HS-27A (cell line): ENCODE data around the gene STPG3.

Experiments
- DNase-seq: peaks from one replicate; pipeline ENCODE4 v3.0.0-alpha.2; 2012; ENCODE audit warnings: low read depth, missing footprints

Gene STPG3

DNA sequence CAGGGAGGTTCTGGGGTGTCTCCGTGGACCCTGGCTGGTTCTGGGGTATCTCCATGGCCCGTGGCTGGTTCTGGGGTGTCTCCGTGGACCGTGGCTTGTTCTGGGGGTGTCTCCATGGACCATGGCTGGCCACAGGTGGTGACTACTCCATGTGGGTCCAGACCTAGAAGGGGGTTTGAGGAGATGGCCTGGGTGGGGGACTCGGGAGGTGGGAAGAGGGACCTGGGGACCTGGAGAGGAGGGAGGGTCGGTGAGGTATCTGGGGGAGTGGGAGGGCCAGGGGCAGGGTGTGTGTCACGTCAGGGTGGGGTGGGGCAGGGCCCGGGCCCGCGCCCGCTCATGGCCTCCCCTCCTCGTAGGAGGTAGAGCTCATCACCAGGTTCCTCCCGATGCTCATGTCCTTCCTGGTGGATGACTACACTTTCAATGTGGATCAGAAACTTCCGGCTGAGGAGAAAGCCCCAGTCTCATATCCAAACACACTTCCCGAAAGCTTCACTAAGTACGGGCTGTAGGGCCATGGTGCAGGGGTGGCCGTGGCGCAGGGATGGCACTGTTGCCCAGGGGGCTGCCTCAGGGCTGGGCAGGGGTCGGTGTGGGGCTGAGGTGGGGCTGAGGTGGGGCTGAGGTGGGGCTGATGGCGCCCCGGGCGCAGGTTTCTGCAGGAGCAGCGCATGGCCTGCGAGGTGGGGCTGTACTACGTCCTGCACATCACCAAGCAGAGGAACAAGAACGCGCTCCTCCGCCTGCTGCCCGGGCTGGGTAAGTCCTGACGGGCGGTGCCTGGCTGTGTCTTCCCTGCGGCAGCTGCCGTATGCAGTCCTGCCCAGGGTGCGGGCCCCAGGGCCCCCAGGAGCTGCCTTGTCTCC, 15.7 kb downstream of the STPG3 start:
- no peak for DNase-seq

DNA sequence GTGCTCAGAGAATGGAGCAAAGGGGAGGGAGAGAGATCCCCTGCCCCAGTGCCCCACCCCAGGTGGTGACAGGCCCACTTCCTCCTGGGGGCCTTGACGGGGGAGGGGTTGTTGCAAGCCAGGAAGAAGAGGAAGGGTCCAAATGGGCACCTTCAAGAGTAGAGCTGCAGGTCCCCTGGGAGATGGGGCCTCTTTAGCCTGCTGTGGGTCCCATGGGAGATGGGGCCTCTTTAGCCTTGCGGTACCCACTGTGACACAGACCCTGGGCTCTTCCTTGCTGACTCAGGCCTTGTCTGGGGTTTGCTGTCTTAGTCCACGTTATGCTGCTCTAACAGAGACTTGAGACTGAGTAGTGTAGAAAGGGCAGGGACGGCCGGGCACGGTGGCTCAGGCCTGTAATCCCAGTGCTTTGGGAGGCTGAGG, 16.9 kb downstream of the STPG3 start:
- no peak for DNase-seq

DNA sequence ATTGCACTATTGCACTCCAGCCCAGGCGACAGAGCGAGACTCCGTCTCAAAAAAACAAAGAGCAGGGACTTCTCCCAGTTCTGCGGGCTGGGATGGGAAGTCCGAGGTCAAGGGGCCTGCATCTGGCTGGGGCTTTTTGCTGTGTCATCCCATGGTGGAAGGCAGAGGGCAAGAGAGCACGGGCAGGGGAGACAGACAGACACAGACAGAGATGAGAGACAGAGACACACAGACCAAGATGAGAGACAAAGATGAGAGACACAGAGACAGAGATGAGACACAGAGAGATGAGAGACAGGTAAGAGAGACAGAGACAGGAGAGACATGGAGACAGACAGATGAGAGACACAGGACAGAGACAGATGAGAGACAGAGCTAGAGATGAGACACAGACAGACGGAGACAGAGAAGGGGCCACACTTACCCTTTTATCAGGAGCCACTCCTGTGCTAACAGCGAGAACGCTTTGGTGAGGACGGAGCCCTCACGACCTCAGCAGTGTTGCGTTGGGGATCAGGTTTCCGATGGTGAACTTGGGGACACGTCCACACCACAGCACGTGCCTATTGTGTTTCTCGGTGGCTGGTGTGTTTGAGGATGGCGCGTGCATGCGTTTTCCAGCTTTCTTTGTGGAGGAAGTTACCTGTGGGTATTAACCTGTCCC, 17.6 kb downstream of the STPG3 start:
- no peak for DNase-seq

DNA sequence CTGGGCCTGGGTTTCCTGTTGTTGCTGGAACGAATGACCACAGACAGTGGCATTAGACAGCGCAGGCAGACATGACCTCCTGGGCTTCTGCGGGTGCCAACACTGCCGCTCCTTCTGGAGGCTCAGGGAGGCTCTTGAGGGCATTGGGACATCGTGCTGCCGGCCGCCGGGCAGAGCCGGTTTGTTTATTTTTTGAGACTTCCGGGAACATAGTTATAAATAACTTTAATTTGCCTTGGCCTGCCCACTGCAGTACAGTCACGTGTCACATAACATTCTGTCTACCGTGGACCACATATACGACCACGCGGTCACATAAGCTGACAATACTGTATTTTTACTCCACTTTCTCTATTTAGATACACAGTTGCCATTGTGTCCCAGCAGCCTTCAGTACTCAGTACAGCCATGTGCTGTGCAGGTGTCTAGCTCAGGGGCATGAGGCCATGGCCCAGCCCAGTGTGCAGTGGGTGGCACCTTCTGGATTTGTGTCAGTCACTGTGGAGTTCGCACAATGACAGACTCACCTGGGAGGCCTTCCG, 18.2 kb downstream of the STPG3 start:
- no peak for DNase-seq

DNA sequence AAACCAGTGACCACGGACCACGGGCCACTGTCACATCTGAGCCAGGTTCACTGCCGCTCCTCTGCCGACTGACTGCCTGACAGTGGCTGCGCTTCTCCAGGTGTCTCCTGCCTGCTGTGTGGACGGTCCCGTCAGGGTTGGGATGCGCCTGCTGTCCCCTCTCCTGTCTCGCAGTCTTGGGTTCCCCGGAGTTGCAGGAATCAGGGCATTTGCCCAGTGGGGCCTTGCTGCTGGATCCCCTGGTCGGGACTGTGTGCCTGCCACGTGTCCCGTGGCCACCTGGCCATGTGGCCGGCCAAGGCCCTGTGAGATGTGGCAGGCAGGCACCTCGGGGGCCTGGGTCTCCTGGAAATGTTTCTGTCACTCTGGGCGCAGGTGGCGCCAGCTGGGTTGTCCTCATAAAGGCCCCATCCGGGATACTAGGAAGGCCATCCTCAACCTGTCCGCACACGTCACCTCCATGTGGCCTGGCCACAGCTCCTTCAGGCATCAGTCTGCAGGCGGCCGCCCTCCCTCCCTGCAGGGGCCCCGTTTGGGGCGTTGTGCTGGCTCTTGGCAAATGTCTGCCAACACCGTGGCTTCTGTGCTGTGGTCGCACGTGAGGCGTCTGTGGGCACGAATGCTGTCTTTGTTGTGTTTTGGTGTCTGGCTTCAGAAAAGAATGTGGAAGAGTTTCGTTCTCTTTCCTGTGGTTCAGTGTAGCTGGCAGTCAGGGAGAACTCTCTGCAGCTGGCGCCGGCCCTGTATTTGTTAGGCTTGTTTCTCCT, 20.0 kb downstream of the STPG3 start:
- no peak for DNase-seq

DNA sequence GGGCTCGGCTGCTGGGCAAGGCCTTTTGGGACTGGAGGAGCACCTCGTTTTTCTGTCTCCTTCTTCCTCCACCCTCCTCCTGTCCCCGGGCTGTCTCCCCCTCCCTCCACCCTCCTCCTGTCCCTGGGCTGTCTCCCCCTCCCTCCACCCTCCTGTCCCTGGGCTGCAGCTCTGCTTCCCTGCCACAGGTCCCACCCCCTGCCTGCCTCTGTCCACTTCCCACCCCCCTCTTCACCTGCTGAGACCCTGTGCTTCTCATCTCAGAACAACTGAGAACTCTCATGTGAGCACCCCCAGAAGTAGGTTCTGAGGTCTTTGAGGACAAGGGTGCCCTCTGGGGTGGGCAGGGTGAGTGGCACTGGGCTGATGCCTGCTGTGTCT, 20.6 kb downstream of the STPG3 start:
- no peak for DNase-seq

- no peak for DNase-seq
These were observed 21.4 kb downstream of the STPG3 start for GRCh38 chr9:137272241-137273094.

DNA sequence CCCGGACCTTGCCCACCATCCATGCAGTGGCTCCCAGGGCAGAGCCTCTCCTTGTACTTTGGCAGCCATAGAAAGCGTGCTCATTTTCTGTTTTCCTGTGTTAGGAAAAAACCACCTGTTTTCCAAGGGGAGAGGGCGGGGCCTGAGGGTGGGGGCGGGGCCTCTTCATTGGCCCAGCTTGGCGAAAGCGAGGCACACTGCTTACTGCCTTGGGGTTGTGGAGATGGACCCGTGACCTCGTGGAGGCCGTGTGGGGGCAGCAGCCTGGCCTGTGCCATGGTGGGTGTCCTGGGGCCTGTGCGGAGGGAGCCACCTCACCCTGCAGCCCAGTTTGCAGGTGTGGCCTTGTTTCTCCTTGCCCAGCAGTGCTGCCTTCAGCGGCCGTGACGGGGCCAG, 22.0 kb downstream of the STPG3 start:
- no peak for DNase-seq

- DNase-seq, result no peak
These were observed 22.7 kb downstream of the STPG3 start for GRCh38 chr9:137273611-137274320.

- no peak for DNase-seq
These were observed 24.1 kb downstream of the STPG3 start for GRCh38 chr9:137275203-137275587.

GRCh38 chr9:137275588-137276472, 24.7 kb downstream of the STPG3 start:
- no peak for DNase-seq

DNA sequence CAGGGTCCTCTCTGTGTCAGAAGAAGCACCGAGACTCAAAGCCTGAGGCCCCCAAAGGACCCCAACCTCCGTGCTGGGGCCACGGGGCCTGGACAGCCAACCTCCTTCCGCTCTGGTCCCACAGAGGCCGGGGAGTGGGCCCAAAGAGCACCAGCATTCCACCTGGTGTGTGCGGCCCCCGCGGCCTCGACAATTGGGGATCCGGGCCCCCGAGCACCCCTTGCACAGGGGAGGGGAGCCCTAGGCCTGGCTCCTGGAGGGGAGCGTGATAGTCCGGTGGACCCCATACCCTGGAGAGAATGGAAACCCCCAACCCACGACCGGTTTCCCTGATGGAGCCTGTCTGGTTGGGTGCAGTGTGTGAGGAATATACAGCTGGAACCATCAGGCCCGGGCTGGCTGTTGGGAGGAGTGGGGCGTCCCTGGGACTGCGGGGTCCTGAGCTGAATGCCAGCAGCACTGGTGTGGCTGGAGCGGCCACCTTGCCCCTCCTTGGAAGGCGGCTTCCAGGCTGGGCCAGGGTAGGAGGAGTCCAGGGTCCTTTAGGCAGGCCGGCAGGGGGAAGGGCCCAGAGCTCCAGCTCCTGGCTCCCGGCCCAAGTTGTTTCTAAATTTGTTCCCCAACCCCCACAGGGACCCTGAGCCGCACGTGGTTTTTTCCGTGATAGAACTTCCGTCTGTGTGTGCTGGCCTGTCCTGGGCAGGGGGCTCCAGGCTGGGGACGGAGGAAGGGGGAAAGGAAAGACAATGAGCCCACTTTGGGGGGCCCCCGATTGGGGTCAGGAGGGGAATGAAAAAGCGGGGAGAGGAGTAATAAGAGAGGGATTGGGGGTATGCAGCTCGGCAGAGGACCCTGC, 25.6 kb downstream of the STPG3 start:
- DNase-seq, result no peak

DNA sequence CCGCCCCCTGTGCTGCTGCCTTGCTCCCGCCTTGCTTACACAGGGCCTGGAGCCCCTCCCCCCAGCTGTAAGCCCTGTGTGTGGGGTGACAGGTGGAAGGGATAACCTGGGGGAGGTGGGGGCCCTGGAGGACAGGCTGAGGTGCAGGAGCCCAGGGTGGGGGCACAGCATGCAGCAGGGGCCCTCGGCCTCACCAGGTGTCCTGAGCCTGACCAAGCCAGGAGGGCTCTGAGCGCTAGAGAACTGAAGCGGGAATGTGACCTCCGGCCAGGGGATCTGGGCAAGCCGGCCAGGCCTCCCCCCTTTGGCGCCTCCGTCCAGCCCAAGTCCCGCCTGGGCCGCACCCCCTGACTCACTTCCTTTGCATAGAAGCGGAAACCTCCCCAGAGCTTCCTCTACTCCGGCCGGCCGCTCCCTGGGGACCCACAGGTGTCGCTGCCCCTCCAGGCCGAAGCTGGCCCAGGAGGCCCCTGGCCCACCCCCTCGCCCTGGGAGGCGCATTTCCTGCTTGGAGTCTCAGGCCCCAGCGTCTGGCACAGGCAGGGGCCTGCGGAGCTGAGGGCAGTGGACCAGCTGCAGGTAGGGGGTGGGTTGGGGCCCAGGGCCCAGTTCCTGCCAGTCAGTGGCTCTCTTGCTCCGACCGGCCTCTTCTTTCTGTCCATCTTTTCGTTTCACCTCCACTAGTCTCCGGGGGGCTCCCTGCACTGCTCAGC, 26.4 kb downstream of the STPG3 start, which contains the start of gene TOR4A:
Gene TOR4A (plus strand): TSS at position 398 of the 713 bp plus-strand sequence. CDS start 964 bp downstream, outside the sequence.
- DNase-seq, result peak; percentile 51

GRCh38 chr9:137278061-137278701, 27.1 kb downstream of the STPG3 start:
- DNase-seq, result no peak

DNA sequence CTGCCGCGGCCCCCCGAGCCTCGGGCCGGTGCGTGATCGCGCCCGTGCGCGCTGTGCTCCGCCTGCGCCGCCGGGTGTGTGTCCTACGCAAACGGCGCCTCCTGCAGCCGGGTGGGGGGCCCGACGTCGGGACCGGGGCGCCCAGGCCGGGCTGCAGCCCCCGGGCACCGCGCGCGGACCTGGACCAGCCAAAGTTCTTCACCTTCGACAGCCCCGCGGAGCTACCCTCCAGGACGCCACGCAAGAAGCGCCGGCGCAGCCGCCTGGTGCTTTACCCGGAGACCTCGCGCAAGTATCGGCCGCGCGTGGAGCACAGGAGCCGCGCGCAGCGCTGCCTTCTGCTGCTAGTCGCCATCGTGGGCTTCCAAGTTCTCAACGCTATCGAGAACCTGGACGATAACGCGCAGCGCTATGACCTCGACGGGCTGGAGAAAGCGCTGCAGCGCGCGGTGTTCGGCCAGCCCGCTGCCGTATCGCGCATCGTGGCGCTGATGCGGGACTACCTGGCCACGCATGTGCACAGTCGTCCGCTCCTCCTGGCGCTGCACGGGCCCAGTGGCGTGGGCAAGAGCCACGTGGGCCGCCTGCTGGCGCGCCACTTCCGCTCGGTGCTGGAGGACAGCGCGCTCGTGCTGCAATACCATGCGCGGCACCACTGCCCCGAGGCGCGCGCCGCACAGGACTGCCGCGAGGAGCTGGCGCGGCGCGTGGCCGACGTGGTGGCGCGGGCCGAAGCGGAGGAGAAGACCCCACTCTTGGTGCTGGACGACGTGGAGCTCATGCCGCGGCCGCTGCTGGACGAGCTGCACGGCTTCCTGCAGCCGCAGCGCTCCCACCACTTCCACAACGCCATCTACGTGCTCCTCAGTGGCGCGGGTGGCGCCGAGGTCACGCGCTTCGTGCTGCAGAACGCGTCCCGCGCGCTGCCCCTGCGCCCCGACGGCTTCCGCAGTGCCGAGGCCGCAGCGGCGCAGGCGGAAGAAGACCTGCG, 27.9 kb downstream of the STPG3 start:
- no peak for DNase-seq

DNA sequence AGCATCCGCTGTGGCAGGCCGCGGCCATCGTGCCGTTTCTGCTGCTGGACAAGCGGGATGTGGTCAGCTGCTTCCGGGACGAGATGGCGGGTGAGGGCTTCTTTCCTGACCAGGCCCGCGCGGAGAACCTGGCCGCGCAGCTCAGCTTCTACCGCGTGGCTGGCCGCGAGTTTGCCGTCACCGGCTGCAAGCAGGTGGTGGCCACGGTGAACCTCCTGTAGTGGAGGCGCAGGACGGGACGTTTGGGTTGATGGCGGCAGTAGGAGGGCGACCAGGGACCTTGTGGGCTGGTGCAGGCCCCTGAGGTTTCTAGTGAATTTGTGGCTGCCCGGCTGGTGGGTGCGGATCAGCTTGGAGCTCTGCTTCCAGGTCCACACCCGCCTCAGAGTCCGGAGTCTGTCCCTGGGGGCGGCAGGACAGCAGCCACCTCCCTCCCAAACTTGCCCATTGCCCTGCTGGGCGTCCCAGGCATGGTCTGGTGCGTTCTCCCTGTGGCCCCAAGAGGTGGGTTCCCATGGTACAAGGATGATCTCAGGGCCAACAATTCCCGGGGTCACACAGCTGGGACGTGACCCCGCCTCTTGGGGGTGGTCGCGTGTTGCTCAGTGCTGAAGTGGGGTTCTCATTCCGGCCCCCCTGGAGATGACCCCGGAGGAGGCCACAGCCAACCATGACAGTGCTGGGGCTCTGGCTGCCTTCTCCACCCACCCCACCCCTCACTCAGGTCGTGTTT, 28.8 kb downstream of the STPG3 start:
- no peak for DNase-seq
